Fibroblast of the aortic adventitia (primary cell): ENCODE measurements around the gene LRP10. TPM values are rescaled to one million over a fixed set of nuclear protein-coding genes. Genes with fewer than 3 reads are reported as not detected.
A peak's percentile ranks its signal among the peaks of the same experiment; 100 is the strongest.

Experiments used
- DNase-seq: peaks from one replicate; pipeline ENCODE4 v3.0.0-alpha.2; 2010; ENCODE audit warnings: low read depth
- H3K4me3 ChIP-seq: 2 replicates; pipeline ENCODE4 v1.5.1; 2011; ENCODE audit warnings: low read depth, mild to moderate bottlenecking, control low read depth, low read length, moderate library complexity
- CTCF ChIP-seq: IDR thresholded peaks from 2 replicates; pipeline ENCODE4 v1.5.1; 2011; ENCODE audit warnings: mild to moderate bottlenecking, low read length, control low read depth, inconsistent platforms; ENCODE audit not compliant: insufficient read depth
- total RNA-seq: library from RNA; depleted of rRNA; stranded (reverse); fragments of >200 nt; gene quantifications from 2 replicates; pipeline ENCODE4 v1.2.3, GENCODE V29; 2012; ENCODE audit warnings: low replicate concordance

The LRP10 gene
- total RNA-seq, 1 donor = 104 TPM

GRCh38 chr14:22872833-22873520 lies 1.4 kb downstream of the LRP10 start:
- TF ChIP-seq CTCF = no peak
- H3K4me3 ChIP-seq = peak overlapping the region; percentile 86
- no peak for DNase-seq

- no peak for TF ChIP-seq CTCF
- DNase-seq = no peak
- no peak overlapping the region for H3K4me3 ChIP-seq
Measured at GRCh38 chr14:22875003-22875747, 3.6 kb downstream of the LRP10 start.

- no peak for DNase-seq
- H3K4me3 ChIP-seq = no peak overlapping the region
- no peak for TF ChIP-seq CTCF
Measured at GRCh38 chr14:22875748-22876319, 4.3 kb downstream of the LRP10 start.

- no peak for DNase-seq
- no peak overlapping the region for H3K4me3 ChIP-seq
- TF ChIP-seq CTCF = no peak
Measured at GRCh38 chr14:22877000-22877501, 5.5 kb downstream of the LRP10 start.

- DNase-seq = no peak
- no peak overlapping the region for H3K4me3 ChIP-seq
- TF ChIP-seq CTCF = no peak
Measured at GRCh38 chr14:22878271-22879246, 7.0 kb downstream of the LRP10 start.

- DNase-seq = no peak
- H3K4me3 ChIP-seq = no peak overlapping the region
- TF ChIP-seq CTCF = no peak
Measured at GRCh38 chr14:22882064-22882463, 10.5 kb downstream of the LRP10 start.
